GM12892 (cell line): ENCODE data around the gene IGF1R.

Experiments
- POLR2A ChIP-seq: IDR thresholded peaks from 2 replicates; pipeline ENCODE4 v1.6.1; 2011; ENCODE audit warnings: low read depth, low read length, control low read depth
- POLR2AphosphoS5 ChIP-seq: IDR thresholded peaks from 2 replicates; pipeline ENCODE4 v1.6.1; 2011; ENCODE audit warnings: low read depth, low read length, control low read depth
- TAF1 ChIP-seq: IDR thresholded peaks from 2 replicates; pipeline ENCODE4 v1.6.1; 2011; ENCODE audit warnings: low read depth, mild to moderate bottlenecking, control low read depth, low read length, borderline replicate concordance

GRCh38 chr15:98719137-98719740 lies 70.9 kb downstream of the IGF1R start:
- TF ChIP-seq POLR2AphosphoS5, result no peak
- TF ChIP-seq POLR2A, result no peak
- no peak for TF ChIP-seq TAF1
